ENCODE data around the gene DMAC2L. TPM values are rescaled to one million over a fixed set of nuclear protein-coding genes. Genes with fewer than 3 reads are reported as not detected.
A peak's percentile ranks its signal among the peaks of the same experiment; 100 is the strongest.

DMAC2L gene
- polyA plus RNA-seq, 1 experiment: 12.6 TPM

GRCh38 chr14:50343434-50343833 lies 31.3 kb downstream of the DMAC2L start:
- H3K4me3 ChIP-seq (ENCODE audit: low read depth, low read length): no peak overlapping the region
- no peak for TF ChIP-seq CTCF (IDR thresholded peaks at IDR 0.05; ENCODE audit: low read depth, low read length)
- no peaks in the 10 kb centered on the region for H3K27me3 ChIP-seq (ENCODE audit: control insufficient read depth, insufficient read depth, low read length)
- CTCF ChIA-PET: no interaction called here
- POLR2A ChIA-PET: no interaction called here
- no peaks in the 10 kb centered on the region for H3K9me3 ChIP-seq (ENCODE audit: control insufficient read depth, insufficient read depth, low read length)
- peak overlapping the region; percentile 12 for H3K27ac ChIP-seq (ENCODE audit: low read depth, low read length)
- DNase-seq (ENCODE audit: low read depth, low spot score): no peak

GRCh38 chr14:50344116-50344775 lies 32.1 kb downstream of the DMAC2L start:
- no peak for TF ChIP-seq CTCF (IDR thresholded peaks at IDR 0.05; ENCODE audit: low read depth, low read length)
- H3K27me3 ChIP-seq (ENCODE audit: control insufficient read depth, insufficient read depth, low read length): no peaks in the 10 kb centered on the region
- ChIA-PET CTCF (interaction anchor here (1.0 to 3.0 kb wide), 2 partner anchors 22 to 26 kb away, joined by 3 to 9 read pairs; no protein-coding TSS in a partner anchor), POLR2A (interaction anchor here (0.6 to 1.4 kb wide), 6 partner anchors 9 to 109 kb away, joined by 3 to 4 read pairs (median 3); partner anchors contain the start of gene CDKL1)
- H3K27ac ChIP-seq (ENCODE audit: low read depth, low read length): peak overlapping the region; percentile 42
- DNase-seq (ENCODE audit: low read depth, low spot score): no peak
- no peak overlapping the region for H3K4me3 ChIP-seq (ENCODE audit: low read depth, low read length)
- no peaks in the 10 kb centered on the region for H3K9me3 ChIP-seq (ENCODE audit: control insufficient read depth, insufficient read depth, low read length)

DNA sequence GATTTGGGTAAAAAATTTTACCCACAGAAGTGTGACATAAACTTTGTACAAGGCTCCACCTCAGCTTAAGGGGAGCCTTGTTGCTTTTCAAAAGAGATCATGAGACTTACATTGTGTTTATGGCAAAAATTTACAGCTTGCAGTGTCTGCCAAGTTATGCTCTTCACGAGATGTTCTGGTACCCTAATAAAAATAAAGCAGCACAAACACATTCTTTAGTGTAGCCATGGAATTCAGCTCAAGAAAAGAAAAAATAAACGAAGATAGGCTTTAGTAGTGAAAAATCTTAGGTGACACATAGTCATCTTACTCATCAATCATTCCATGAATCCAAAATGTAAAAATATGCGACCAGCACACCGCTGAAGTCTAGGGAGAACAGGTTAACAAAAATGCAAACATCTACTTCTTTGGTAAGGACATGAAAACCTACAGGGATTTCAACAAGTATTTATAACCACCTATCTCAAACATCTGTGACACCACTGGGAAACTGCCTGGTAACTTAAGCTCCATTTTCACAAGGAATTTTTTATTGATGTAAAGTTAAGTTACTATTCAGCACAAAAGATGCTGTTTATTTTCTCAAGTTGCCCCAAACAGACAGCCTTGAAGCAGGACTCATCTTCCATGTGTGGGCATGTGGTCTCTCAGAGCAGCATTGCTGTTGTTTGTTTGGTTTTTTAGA lies 32.9 kb downstream of the DMAC2L start:
- ChIA-PET CTCF (interaction anchor here (0.6 to 3.0 kb wide), 3 partner anchors 23 to 27 kb away, joined by 3 to 9 read pairs (median 4); no protein-coding TSS in a partner anchor), POLR2A (interaction anchor here (0.6 to 1.4 kb wide), 6 partner anchors 10 to 108 kb away, joined by 3 to 4 read pairs (median 3); partner anchors contain the start of gene CDKL1)
- H3K9me3 ChIP-seq (ENCODE audit: control insufficient read depth, insufficient read depth, low read length): no peaks in the 10 kb centered on the region
- DNase-seq (ENCODE audit: low read depth, low spot score): no peak
- no peak overlapping the region for H3K4me3 ChIP-seq (ENCODE audit: low read depth, low read length)
- no peak for TF ChIP-seq CTCF (IDR thresholded peaks at IDR 0.05; ENCODE audit: low read depth, low read length)
- peak overlapping the region; percentile 25 for H3K27ac ChIP-seq (ENCODE audit: low read depth, low read length)
- H3K27me3 ChIP-seq (ENCODE audit: control insufficient read depth, insufficient read depth, low read length): no peaks in the 10 kb centered on the region

DNA sequence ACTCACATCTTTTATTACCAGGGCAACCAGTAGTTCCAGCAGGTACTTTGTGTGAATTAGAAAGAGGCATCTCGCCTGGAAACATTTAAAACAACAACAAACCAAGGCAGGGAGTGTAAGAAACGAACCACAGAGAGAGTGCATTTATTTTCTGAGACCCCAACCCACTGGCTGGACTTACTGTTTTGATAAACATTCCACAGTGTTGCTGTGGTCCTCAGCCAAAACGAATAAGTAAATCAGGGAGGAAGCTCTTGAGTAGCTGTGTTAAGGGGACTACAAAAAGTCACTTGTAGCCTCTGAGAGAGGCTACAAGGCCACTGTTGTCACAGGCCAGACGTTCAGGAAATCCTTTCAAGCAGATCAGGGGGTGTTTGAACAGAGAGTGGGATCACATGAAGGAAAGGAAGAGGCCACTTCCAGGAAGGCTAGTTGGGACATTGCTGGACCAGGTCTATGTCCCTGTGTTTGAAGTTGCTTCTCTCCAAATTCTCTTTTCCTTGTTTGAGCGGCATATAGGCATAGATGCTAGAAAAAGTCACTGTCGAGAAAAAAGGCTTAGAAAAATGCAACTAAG lies 33.8 kb downstream of the DMAC2L start:
- DNase-seq (ENCODE audit: low read depth, low spot score): no peak
- POLR2A ChIA-PET: no interaction called here
- no peaks in the 10 kb centered on the region for H3K27me3 ChIP-seq (ENCODE audit: control insufficient read depth, insufficient read depth, low read length)
- CTCF ChIA-PET: interaction anchor here (3.0 kb wide), 1 partner anchor 24 kb away, joined by 9 read pairs; no protein-coding TSS in a partner anchor
- peak overlapping the region; percentile 66 for H3K27ac ChIP-seq (ENCODE audit: low read depth, low read length)
- no peak for TF ChIP-seq CTCF (IDR thresholded peaks at IDR 0.05; ENCODE audit: low read depth, low read length)
- H3K4me3 ChIP-seq (ENCODE audit: low read depth, low read length): no peak overlapping the region
- H3K9me3 ChIP-seq (ENCODE audit: control insufficient read depth, insufficient read depth, low read length): no peaks in the 10 kb centered on the region; the same call in 1 of the 2 replicates

All from AG04450 (cell line).